ENCODE data around the gene KRT85.
"Not testable (repeated sequence)": the region's sequence is repeated elsewhere in the genome, so short reads cannot be mapped to it uniquely, and the experiment has no call there.

Gene KRT85

DNA sequence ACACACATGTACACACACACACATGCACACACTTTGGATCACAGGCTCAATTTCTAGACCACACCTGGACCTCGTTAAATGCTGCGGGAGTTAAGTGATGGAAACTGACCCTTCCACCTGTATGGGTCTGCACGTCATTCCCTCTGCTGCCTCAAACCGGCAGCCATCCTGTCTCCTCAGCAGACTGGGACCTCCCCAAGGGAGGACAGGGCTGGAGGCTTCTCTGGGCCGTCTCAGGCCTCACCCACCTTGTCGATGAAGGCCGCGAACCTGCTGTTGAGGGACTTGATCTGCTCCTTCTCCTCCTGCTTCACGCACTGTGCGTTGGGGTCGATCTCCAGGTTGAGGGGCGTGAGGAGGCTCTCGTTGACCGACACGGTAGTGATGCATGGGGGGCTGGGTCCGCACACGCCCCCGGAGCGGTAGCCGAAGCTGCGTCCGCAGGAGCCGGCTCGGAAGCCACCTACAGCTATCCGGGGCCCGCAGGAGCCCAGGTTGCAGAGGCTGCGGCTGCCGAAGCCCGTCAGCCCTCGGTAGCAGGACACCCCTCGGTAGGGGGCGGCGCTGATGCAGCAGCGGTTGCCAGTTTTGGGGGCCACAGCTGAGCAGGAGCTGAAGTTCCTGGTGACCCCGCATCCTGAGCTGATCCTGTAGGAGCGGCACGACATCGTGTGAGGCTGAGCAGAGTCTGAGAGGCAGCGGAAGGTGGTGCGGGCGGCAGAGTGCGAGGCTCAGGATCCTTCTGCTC, at the start of gene KRT85:
TSS of gene KRT85 (minus strand) at position 744 of the 748 bp plus-strand sequence. CDS start at position 668, 76 bp downstream.
- Histone ChIP-seq H3K4me3 (ENCODE audit: low read depth in 1 of 2, low read length in 2 of 2) (no peak within 1 kb of the TSS), H3K36me3 (ENCODE audit: insufficient read depth, low read length) (no peaks in the 10 kb centered on the region), H3K27ac (ENCODE audit: low read depth, low read length) (no peak within 1 kb of the TSS), H3K27me3 (ENCODE audit: control insufficient read depth in 1 of 2, insufficient read depth in 2 of 2, low read length in 2 of 2) (no peaks in the 10 kb centered on the region), H3K9me3 (ENCODE audit: low read length) (no peaks in the 10 kb centered on the region), H3K4me1 (ENCODE audit: insufficient read depth, low read length) (no peaks in the 10 kb centered on the region), H3K9ac (ENCODE audit: low read length) (no peak within 1 kb of the TSS)

DNA sequence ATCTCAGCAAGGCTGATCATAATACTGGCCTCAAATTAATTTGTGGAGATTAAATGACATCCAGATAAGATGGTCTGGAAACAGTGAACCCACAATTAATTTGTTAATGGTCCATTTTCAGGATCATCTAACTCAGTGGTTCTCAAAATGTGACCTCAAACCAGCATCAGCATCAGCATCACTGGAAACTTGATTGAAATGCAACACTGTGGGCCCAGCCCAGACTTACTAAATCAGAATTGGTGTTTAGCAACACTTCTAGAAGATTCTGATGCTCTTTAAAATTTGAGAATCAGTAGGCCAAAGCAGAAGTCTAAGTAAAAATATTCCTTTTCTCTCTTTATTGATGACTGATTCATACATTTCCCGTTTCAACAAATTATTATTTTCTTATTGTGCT, 49.5 kb upstream of the KRT85 start:
- no peak overlapping the region for H3K4me3 ChIP-seq (ENCODE audit: low read depth in 1 of 2, low read length in 2 of 2)
- no peaks in the 10 kb centered on the region for H3K27me3 ChIP-seq (ENCODE audit: control insufficient read depth in 1 of 2, insufficient read depth in 2 of 2, low read length in 2 of 2)
- H3K4me1 ChIP-seq (ENCODE audit: insufficient read depth, low read length) = peaks cover 33% of the 10 kb centered on the region
- H3K9me3 ChIP-seq (ENCODE audit: low read length) = no peaks in the 10 kb centered on the region
- no peaks in the 10 kb centered on the region for H3K36me3 ChIP-seq (ENCODE audit: insufficient read depth, low read length)
- no peak overlapping the region for H3K27ac ChIP-seq (ENCODE audit: low read depth, low read length)
- H3K9ac ChIP-seq (ENCODE audit: low read length) = no peak overlapping the region

DNA sequence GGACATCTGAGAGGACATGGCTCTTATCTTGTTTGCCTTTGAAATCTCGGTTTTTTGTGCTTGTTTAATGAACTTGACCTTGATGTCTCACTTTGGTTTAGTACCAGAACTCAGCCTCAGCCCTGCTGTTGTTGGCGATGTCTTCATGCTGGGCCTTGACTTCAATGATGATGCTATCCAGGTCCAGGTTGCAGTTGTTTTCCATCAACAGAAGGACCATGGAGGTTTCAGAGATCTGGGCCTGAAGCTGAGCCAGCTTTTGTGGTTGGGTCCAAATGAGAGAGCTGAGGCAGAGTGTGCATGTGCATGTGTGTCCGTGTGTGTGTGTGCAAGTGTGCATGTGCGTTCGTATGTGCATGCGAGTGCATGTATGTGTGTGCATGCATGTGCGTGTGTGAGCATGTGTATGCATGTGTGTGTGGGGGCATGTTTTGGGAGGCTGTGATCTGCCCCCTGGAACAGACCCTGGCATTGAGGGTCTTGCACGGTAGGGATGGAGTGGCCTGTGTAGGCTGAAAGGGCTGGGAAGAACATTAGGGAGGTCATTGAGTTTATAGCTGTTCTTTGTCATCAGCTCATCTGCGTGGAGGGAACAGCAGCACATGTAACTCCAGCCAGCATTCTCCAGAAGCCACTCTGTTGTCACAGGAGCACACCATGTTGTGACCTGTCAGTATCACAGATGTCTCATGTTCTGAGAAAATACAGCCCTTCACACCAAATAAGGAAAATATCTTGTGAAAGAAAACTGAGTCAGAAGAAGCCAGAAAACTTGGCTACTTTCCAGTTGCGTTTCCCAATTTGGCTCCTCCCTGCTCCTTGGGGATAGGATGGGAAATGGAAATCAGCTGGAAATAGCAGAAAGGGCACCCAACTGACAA, 48.8 kb upstream of the KRT85 start:
- H3K4me3 ChIP-seq (ENCODE audit: low read depth in 1 of 2, low read length in 2 of 2) = peak overlapping the region in 1 of 2 donors; percentile 18
- H3K36me3 ChIP-seq (ENCODE audit: insufficient read depth, low read length) = no peaks in the 10 kb centered on the region
- H3K27ac ChIP-seq (ENCODE audit: low read depth, low read length) = no peak overlapping the region

GRCh38 chr12:52414936-52415335, 47.7 kb upstream of the KRT85 start:
- Histone ChIP-seq H3K9ac (ENCODE audit: low read length) (no peak overlapping the region), H3K36me3 (ENCODE audit: insufficient read depth, low read length) (no peaks in the 10 kb centered on the region), H3K4me3 (ENCODE audit: low read depth in 1 of 2, low read length in 2 of 2) (no peak overlapping the region), H3K9me3 (ENCODE audit: low read length) (no peaks in the 10 kb centered on the region), H3K27me3 (ENCODE audit: control insufficient read depth in 1 of 2, insufficient read depth in 2 of 2, low read length in 2 of 2) (no peaks in the 10 kb centered on the region), H3K4me1 (ENCODE audit: insufficient read depth, low read length) (peaks cover 38% of the 10 kb centered on the region), H3K27ac (ENCODE audit: low read depth, low read length) (no peak overlapping the region)

More for the DNA sequence above, 48.8 kb upstream of the KRT85 start:
- Histone ChIP-seq H3K9ac (ENCODE audit: low read length) (no peak overlapping the region), H3K27me3 (ENCODE audit: control insufficient read depth in 1 of 2, insufficient read depth in 2 of 2, low read length in 2 of 2) (no peaks in the 10 kb centered on the region), H3K4me1 (ENCODE audit: insufficient read depth, low read length) (peaks cover 35% of the 10 kb centered on the region), H3K9me3 (ENCODE audit: low read length) (no peaks in the 10 kb centered on the region)

GRCh38 chr12:52413782-52414345, 46.6 kb upstream of the KRT85 start:
- H3K9ac ChIP-seq (ENCODE audit: low read length) = no peak overlapping the region

DNA sequence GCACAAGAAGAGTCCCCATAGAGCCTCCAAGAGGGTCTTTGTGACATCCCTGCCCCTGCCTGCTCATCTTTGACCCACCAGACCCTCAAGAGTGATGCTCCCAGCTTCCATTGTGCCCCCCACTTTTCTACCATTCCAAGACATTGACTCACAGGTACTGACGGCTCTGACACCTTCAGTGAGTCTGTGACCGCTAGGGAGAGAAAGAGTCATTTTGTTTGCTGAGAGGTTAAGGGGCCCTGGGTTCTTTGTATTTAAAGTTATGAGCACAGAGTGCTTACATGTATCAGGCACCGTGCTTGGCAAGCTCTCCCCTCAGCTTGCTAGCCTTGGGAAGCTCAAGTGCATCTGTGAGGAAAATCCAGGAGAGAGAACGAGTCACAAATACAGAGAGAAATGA, 45.9 kb upstream of the KRT85 start:
- H3K9me3 ChIP-seq (ENCODE audit: low read length) = no peaks in the 10 kb centered on the region
- no peaks in the 10 kb centered on the region for H3K36me3 ChIP-seq (ENCODE audit: insufficient read depth, low read length)
- no peak overlapping the region for H3K27ac ChIP-seq (ENCODE audit: low read depth, low read length)
- H3K9ac ChIP-seq (ENCODE audit: low read length) = no peak overlapping the region
- H3K4me3 ChIP-seq (ENCODE audit: low read depth in 1 of 2, low read length in 2 of 2) = no peak overlapping the region
- H3K27me3 ChIP-seq (ENCODE audit: control insufficient read depth in 1 of 2, insufficient read depth in 2 of 2, low read length in 2 of 2) = no peaks in the 10 kb centered on the region
- H3K4me1 ChIP-seq (ENCODE audit: insufficient read depth, low read length) = peaks cover 38% of the 10 kb centered on the region

More at GRCh38 chr12:52413782-52414345, 46.6 kb upstream of the KRT85 start:
- H3K27me3 ChIP-seq (ENCODE audit: control insufficient read depth in 1 of 2, insufficient read depth in 2 of 2, low read length in 2 of 2) = no peaks in the 10 kb centered on the region
- no peaks in the 10 kb centered on the region for H3K9me3 ChIP-seq (ENCODE audit: low read length)
- no peak overlapping the region for H3K27ac ChIP-seq (ENCODE audit: low read depth, low read length)
- H3K4me1 ChIP-seq (ENCODE audit: insufficient read depth, low read length) = peaks cover 38% of the 10 kb centered on the region
- H3K4me3 ChIP-seq (ENCODE audit: low read depth in 1 of 2, low read length in 2 of 2) = no peak overlapping the region
- H3K36me3 ChIP-seq (ENCODE audit: insufficient read depth, low read length) = no peaks in the 10 kb centered on the region

DNA sequence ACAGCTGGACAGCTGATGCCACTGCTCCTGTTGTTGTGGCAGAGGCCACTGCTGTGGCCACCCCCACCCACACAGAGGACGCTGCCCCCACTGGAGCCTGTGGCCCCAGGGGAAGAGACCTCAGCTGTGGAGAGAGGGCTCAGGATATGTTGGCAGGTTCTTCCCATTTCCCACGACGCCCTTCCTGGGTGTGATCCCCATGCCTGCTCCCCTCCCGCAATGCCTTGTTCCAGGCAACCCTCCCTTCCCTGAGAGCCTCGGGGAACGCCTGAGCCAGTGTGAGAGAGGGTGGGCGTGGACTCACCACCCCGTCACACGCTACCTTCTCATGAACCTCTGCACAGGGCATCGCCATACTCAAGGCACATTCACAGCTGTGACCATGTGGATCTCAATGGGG, 44.5 kb upstream of the KRT85 start:
- Histone ChIP-seq H3K4me3 (ENCODE audit: low read depth in 1 of 2, low read length in 2 of 2) (no peak overlapping the region), H3K27ac (ENCODE audit: low read depth, low read length) (no peak overlapping the region), H3K4me1 (ENCODE audit: insufficient read depth, low read length) (peaks cover 38% of the 10 kb centered on the region), H3K27me3 (ENCODE audit: control insufficient read depth in 1 of 2, insufficient read depth in 2 of 2, low read length in 2 of 2) (no peaks in the 10 kb centered on the region), H3K36me3 (ENCODE audit: insufficient read depth, low read length) (no peaks in the 10 kb centered on the region), H3K9ac (ENCODE audit: low read length) (no peak overlapping the region), H3K9me3 (ENCODE audit: low read length) (no peaks in the 10 kb centered on the region)

DNA sequence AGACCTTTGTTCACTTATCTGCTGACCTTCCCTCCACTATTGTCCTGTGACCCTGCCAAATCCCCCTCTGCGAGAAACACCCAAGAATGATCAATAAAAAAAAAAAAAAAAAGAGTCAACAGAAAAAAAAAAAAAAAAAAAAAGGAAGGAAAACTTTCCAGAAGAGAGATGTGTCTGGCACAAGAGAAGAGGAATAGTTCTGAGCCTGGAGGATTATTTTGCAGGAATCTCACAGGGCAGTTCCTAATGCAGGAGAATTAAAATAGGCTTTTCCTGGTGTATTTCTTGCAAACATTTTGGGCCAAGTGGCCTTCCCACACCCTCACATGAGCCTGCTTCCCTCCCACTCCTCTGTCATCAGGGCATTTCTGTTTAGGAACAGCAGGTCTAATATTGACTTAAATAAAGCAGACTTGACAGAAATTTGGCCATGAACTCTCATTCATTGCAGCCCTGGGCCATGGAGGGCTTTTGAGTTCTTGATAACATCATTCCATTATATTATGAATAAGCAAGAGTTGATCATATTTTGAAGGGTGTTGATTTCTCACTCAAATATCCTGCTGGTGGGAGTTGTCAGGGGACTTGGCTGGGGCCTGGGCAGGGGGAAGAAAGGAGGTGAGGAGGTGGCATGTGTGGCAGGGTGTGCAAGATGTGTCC, 43.4 kb upstream of the KRT85 start:
- not testable (repeated sequence) for H3K36me3 ChIP-seq (ENCODE audit: insufficient read depth, low read length); H3K9ac ChIP-seq (ENCODE audit: low read length); H3K27ac ChIP-seq (ENCODE audit: low read depth, low read length); H3K4me3 ChIP-seq (ENCODE audit: low read depth in 1 of 2, low read length in 2 of 2); H3K27me3 ChIP-seq (ENCODE audit: control insufficient read depth in 1 of 2, insufficient read depth in 2 of 2, low read length in 2 of 2); H3K9me3 ChIP-seq (ENCODE audit: low read length)
- peaks cover 27% of the 10 kb centered on the region for H3K4me1 ChIP-seq (ENCODE audit: insufficient read depth, low read length)

- peaks cover 6% of the 10 kb centered on the region for H3K4me1 ChIP-seq (ENCODE audit: insufficient read depth, low read length)
- no peak overlapping the region for H3K4me3 ChIP-seq (ENCODE audit: low read depth in 1 of 2, low read length in 2 of 2)
- H3K36me3 ChIP-seq (ENCODE audit: insufficient read depth, low read length) = no peaks in the 10 kb centered on the region
- H3K9ac ChIP-seq (ENCODE audit: low read length) = no peak overlapping the region
- H3K9me3 ChIP-seq (ENCODE audit: low read length) = no peaks in the 10 kb centered on the region
- no peak overlapping the region for H3K27ac ChIP-seq (ENCODE audit: low read depth, low read length)
- H3K27me3 ChIP-seq (ENCODE audit: control insufficient read depth in 1 of 2, insufficient read depth in 2 of 2, low read length in 2 of 2) = peaks cover 0 to 4% of the 10 kb centered on the region in 2 donors
Observed at GRCh38 chr12:52407918-52408317, 40.6 kb upstream of the KRT85 start.

- no peaks in the 10 kb centered on the region for H3K9me3 ChIP-seq (ENCODE audit: low read length)
- no peak within 1 kb of the TSS for H3K9ac ChIP-seq (ENCODE audit: low read length)
- peaks cover 0 to 4% of the 10 kb centered on the region in 2 donors for H3K27me3 ChIP-seq (ENCODE audit: control insufficient read depth in 1 of 2, insufficient read depth in 2 of 2, low read length in 2 of 2)
- H3K27ac ChIP-seq (ENCODE audit: low read depth, low read length) = no peak within 1 kb of the TSS
- no peaks in the 10 kb centered on the region for H3K36me3 ChIP-seq (ENCODE audit: insufficient read depth, low read length)
- peaks cover 2% of the 10 kb centered on the region for H3K4me1 ChIP-seq (ENCODE audit: insufficient read depth, low read length)
- no peak within 1 kb of the TSS for H3K4me3 ChIP-seq (ENCODE audit: low read depth in 1 of 2, low read length in 2 of 2)
Observed at GRCh38 chr12:52405922-52406385, 38.7 kb upstream of the KRT85 start, which contains the start of gene KRT82. Gene KRT82, minus strand, starts transcription at chr12:52406335. Its CDS starts 58 bp downstream, at chr12:52406277.

DNA sequence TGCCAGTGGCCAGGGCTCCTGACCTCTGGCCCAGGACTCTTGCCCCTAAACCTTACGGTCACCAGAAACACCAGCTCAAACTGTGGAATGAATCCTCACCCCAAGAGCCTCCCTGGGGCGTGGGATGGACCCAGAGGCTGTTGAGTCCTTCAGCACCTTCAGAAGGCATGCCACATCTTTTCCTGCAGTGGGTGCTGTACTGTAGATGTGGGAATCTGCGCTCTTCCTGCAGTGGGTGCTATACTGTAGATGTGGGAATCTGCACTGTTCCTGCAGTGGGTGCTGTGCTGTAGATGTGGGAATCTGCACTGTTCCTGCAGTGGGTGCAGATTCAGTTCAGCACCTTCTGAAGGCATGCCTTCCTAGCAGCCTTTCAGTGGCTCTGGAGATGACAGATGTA, 37.7 kb upstream of the KRT85 start:
- Histone ChIP-seq H3K4me1 (ENCODE audit: insufficient read depth, low read length) (no peaks in the 10 kb centered on the region), H3K9me3 (ENCODE audit: low read length) (no peaks in the 10 kb centered on the region), H3K9ac (ENCODE audit: low read length) (no peak overlapping the region), H3K36me3 (ENCODE audit: insufficient read depth, low read length) (no peaks in the 10 kb centered on the region), H3K27ac (ENCODE audit: low read depth, low read length) (no peak overlapping the region), H3K4me3 (ENCODE audit: low read depth in 1 of 2, low read length in 2 of 2) (no peak overlapping the region), H3K27me3 (ENCODE audit: control insufficient read depth in 1 of 2, insufficient read depth in 2 of 2, low read length in 2 of 2) (peaks cover 0 to 4% of the 10 kb centered on the region in 2 donors)

All from muscle layer of colon (tissue), 2 donors.